GM19025 (cell line): ENCODE results near the gene ATP5MC2.

ENCODE experiments used
- ATAC-seq: cut with Tn5 transposase; IDR thresholded peaks from one replicate; pipeline ENCODE4 v1.9.1; 2021; ENCODE audit warnings: mild to moderate bottlenecking, low read depth, moderate library complexity; ENCODE audit not compliant: unreplicated experiment

Gene ATP5MC2

DNA sequence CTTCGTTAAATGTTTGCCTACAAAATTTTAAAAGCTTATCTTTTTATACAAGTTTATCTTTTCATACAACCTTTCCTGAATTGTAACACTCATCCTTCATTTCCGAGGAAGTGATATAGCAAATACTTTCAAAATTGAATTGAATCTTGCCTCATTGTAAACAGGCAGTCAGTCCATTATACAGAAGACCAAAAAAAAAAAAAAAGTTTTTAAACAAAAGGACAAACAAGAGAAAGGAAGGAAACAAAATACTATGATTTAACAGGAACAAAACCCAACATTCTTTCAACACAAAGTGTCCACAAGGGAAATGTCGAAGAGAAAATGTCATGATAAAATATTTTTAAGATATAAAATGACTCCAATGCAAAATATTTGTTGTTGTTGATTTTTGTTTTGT, 58.2 kb downstream of the ATP5MC2 start:
- no peak for ATAC-seq

GRCh38 chr12:53616950-53617349, 58.9 kb downstream of the ATP5MC2 start:
- no peak for ATAC-seq
